NCI-H1436 treated with DMSO at 0.1 percent for 48 hours (cell line): ENCODE data around the gene TSC22D4.

Experiments
- DNase-seq: peaks from one replicate; lab custom pipeline; 2025; lab: John Stamatoyannopoulos, UW

The TSC22D4 gene

GRCh38 chr7:100492738-100493475 is 13.9 kb upstream of the TSC22D4 start:
- no peak for DNase-seq

GRCh38 chr7:100491192-100491578 is 12.2 kb upstream of the TSC22D4 start:
- DNase-seq: no peak

- no peak for DNase-seq
These were observed 11.6 kb upstream of the TSC22D4 start for GRCh38 chr7:100490483-100491191.

- peak; percentile 89 for DNase-seq
These were observed 10.8 kb upstream of the TSC22D4 start for GRCh38 chr7:100489824-100490223.

- DNase-seq: no peak
These were observed 10.1 kb upstream of the TSC22D4 start for GRCh38 chr7:100489121-100489520.

GRCh38 chr7:100488333-100489095 is 9.5 kb upstream of the TSC22D4 start:
- no peak for DNase-seq

GRCh38 chr7:100486753-100487446 is 7.9 kb upstream of the TSC22D4 start:
- DNase-seq: no peak

GRCh38 chr7:100486111-100486636 is 7.2 kb upstream of the TSC22D4 start:
- DNase-seq: no peak

- no peak for DNase-seq
These were observed 6.5 kb upstream of the TSC22D4 start for GRCh38 chr7:100485471-100485876.

- DNase-seq: no peak
These were observed 5.6 kb upstream of the TSC22D4 start for GRCh38 chr7:100484673-100485045.

- DNase-seq: no peak
These were observed 5.0 kb upstream of the TSC22D4 start, which contains the start of gene NYAP1 for GRCh38 chr7:100483722-100484672. Gene NYAP1 (plus strand): TSS chr7:100483927. CDS start chr7:100485312, 1,385 bp downstream.

GRCh38 chr7:100483090-100483721 is 4.2 kb upstream of the TSC22D4 start:
- no peak for DNase-seq

- no peak for DNase-seq
These were observed 3.7 kb upstream of the TSC22D4 start for GRCh38 chr7:100482728-100483089.

GRCh38 chr7:100481466-100481865 is 2.5 kb upstream of the TSC22D4 start:
- DNase-seq: no peak

- no peak for DNase-seq
These were observed 1.1 kb downstream of the TSC22D4 start for GRCh38 chr7:100477871-100478267.

- no peak for DNase-seq
These were observed 1.8 kb downstream of the TSC22D4 start for GRCh38 chr7:100476903-100477870.

- DNase-seq: no peak
These were observed 2.8 kb downstream of the TSC22D4 start for GRCh38 chr7:100476101-100476780.

- no peak for DNase-seq
These were observed 3.5 kb downstream of the TSC22D4 start for GRCh38 chr7:100475549-100475948.
